ENCODE measurements around the gene MISP3.

Gene MISP3

DNA sequence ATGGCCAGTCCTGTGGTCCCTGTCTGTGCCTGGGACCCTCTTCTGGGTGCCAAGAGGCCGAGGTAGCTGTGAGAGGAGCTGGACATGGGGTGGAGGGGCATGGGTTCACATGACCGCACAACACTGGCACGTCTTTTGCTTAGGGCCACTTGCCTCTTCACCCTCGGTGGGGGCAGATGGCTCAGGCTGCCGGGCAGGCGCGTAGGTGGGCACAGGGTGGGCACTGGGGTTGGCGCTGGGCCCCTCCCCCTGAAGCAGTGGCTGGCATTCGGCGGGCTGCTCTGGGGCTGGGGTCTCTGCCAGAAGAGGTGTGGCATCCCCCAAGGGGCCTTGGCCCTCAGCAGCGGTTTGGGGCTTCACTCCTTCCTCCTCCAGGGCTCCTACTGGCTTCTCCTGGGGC, 19.1 kb upstream of the MISP3 start:
- no peak for DNase-seq (ENCODE audit: low read depth)

DNA sequence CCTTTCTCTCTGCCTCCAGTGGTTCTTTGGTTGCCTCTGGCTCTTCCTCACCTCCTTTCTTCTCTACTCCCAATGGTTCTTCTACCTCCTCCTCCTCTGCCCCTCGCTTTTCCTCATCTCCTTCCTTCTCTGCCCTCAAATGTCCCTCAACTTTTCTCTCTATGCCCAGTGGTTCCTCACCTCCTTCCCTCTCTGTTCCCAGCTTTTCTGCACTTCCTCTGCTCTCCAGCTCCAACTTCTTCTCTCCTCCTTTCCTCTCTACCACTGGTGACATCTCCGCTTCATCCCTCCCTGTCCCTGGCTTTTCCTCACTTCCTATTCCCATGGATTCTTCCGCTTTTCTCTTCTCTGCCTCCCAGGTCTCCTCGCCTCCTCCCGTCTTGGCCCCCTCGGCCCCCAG, 18.5 kb upstream of the MISP3 start:
- no peak for DNase-seq (ENCODE audit: low read depth)

DNA sequence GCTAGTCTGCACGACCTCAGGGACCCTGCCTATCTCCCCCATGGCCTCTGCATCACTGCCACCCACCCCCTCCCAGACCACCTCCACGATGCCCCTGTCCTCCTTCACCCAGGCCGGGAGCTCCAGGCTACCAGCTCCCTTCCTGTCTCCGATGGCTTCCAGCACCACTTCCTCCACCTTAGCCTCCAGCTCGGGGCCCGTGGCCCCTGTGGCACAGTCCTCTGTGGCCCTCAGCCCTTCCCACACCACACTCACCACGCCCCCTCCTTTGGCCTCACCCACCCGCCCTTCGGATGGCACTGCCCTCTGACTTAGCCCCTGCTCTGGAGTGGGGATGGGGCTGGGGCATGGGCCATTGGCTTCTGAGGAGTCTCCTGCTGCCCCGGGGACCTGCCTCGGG, 17.9 kb upstream of the MISP3 start:
- no peak for DNase-seq (ENCODE audit: low read depth)

DNA sequence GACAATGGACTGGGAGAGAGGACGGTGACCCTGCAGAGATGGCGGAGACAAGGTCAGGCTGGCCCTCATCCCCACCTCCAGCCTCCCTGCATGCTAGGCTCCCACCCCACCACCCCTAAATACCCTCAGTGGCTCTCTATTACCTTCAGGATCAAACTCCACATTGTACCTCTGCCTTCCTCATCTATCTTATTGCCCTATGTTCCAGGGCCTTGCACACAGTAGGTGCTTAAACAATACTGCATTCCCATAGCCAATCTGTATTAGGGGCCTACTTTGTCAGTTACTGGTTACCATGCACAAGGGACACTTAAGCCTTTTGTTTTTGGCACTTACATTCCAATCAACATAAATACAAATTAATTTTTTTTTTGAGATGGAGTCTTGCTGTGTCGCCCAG, 17.2 kb upstream of the MISP3 start:
- no peak for DNase-seq (ENCODE audit: low read depth)

DNA sequence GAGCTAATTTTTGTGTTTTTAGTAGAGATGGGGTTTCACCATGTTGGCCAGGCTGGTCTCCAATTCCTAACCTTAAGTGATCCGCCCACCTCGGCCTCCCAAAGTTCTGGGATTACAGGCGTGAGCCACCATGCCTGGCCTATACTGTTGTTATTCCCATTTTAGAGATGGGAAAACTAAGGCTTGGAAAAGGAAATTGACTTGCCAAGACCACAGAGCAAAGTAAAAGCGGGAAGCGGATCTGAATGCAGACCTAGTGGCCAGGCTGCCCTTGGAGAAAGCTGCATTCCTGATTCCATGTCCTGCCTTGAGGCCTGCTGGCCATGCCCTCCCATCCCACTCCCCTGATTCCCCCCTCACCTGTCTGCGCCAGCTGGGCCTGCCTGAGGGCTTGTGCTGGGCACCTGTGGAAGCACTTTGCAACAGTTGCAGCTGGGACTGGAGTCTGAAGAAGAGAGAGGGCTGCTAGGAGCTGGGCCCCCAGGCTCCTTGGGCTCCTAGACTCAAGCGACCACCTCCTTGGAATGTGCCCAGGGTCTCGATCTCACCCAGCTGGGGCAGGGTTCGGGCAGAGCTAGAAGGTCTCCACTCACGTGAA, 16.4 kb upstream of the MISP3 start:
- DNase-seq (ENCODE audit: low read depth) = no peak

- DNase-seq (ENCODE audit: low read depth) = no peak
Observed at GRCh38 chr19:14056741-14057356, 15.7 kb upstream of the MISP3 start.

GRCh38 chr19:14058182-14059092, 14.1 kb upstream of the MISP3 start:
- no peak for DNase-seq (ENCODE audit: low read depth)

GRCh38 chr19:14059093-14059480, 13.5 kb upstream of the MISP3 start:
- DNase-seq (ENCODE audit: low read depth) = peak; percentile 26

GRCh38 chr19:14059652-14060155, 12.9 kb upstream of the MISP3 start:
- DNase-seq (ENCODE audit: low read depth) = no peak

DNA sequence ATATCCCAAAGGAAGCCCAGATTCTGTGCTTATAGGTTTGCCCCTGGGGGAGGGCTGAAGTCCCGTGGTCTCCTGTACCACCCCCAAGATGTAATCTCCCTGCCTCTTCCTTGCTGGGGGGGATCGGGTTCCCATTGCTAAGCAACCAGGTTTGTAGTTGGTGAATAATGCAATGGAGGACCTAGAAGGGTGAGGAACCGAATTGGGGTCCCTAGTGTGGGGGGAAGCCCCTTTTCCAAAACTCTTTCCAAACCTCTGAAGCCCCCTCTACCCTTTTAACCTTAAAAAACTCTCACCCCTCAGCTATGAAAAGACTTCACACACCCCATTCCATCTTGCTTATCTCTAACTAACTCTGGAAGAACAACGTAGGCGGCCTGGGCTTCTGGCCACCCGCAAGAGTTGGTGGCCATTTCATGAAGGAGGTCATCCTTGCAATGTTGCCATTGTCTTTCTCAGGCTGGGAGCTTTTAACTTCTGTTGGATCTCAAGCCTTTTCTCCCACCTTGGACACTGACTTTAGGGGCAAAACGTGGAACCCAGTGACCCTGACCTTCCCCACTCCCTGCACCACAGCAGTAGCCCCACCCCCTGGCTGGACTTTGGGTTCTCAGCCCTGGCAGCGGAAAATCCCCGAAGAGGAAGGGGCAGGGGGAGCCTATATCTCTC, 11.4 kb upstream of the MISP3 start:
- DNase-seq (ENCODE audit: low read depth) = no peak

- DNase-seq (ENCODE audit: low read depth) = no peak
Observed at GRCh38 chr19:14061751-14062557, 10.6 kb upstream of the MISP3 start, which contains the start of gene PALM3. Gene PALM3, minus strand, starts transcription at chr19:14062076. Its CDS starts 96 bp downstream, at chr19:14061980.

- DNase-seq (ENCODE audit: low read depth) = no peak
Observed at GRCh38 chr19:14062558-14062855, 10.1 kb upstream of the MISP3 start.

GRCh38 chr19:14063105-14063504, 9.5 kb upstream of the MISP3 start:
- DNase-seq (ENCODE audit: low read depth) = no peak

DNA sequence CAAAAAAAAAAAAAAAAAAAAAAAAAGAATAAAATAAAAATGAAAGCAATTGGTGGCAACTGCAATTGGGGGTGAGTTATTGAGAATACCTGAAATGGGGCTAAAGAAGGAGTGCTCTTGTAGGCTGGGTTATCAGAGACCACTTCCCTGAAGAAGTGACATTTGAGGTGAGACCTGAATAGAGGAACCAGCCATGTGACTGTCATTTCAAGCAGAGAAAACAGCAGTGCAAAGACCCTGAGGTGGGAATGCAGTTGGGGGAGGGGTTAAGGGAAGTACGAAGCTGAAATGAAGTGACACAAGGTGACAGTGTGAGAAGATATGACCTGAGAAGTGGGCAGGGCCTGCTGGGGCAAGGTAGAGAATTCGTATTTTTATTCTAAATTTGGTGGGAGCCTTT, 6.5 kb upstream of the MISP3 start:
- DNase-seq (ENCODE audit: low read depth) = no peak

- no peak for DNase-seq (ENCODE audit: low read depth)
Observed at GRCh38 chr19:14070268-14071050, 2.1 kb upstream of the MISP3 start.

DNA sequence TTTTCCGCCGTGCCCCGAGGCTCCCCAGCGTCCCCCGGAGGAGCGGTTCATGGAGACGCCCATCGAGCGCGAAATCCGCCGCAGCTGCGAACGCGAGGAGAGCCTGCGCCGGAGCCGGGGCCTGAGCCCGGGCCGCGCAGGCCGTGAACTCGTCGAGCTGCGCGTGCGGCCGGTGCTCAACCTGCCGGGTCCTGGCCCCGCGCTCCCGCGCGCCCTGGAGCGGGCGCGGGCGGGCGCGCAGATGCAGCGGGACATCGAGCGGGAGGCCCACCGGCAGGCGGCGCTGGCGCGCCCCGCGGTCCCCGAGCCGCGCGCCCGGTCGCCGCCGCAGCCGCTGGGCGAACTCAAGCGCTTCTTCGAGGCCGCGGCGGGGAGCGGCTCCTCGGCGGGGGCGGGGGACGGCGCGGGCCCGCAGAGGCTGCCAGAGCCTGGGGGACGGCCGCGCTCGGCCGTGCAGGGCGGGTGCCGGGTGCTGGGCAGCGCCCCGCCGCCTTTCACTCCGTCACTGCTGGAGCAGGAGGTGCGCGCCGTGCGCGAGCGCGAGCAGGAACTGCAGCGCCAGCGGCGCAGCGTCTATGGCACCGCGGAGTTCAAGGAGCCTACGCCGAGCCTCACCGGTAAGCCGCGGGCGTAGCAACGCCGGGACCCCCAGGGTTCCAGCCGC, 807 bp downstream of the MISP3 start:
- peak; percentile 61 for DNase-seq (ENCODE audit: low read depth)

- DNase-seq (ENCODE audit: low read depth) = no peak
Observed at GRCh38 chr19:14073925-14074838, 1.6 kb downstream of the MISP3 start.

GRCh38 chr19:14078411-14078810, 5.8 kb downstream of the MISP3 start:
- no peak for DNase-seq (ENCODE audit: low read depth)

All from activated gamma-delta T cell treated with anti-CD3 and anti-CD28 coated beads, Interleukin-2, amount 50 U/mL, for 16 hours (primary cell).